ENCODE measurements around the gene LCE4A.

DNA sequence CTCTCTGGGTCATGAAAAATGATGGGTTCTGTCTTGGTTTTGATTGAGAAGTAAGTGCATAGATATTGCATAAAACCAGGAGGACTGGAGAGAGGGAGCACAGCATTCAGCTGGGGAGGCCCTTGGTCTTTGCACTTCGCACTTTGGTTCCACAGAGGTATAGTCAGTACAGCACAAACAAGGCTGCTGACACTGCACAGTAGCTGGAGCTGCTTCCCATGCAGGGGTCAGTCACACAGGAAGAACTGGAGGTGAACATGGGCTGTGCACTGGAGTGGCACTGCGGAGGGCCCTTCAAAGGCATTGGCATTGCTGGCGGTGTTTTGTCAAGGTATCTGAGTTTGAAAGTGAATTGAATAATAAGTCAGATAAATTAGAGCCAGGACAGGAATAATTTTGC, 49.3 kb upstream of the LCE4A start:
- TF ChIP-seq POLR2A (IDR thresholded peaks at IDR 0.05): no peak
- TF ChIP-seq, protein P1, sequence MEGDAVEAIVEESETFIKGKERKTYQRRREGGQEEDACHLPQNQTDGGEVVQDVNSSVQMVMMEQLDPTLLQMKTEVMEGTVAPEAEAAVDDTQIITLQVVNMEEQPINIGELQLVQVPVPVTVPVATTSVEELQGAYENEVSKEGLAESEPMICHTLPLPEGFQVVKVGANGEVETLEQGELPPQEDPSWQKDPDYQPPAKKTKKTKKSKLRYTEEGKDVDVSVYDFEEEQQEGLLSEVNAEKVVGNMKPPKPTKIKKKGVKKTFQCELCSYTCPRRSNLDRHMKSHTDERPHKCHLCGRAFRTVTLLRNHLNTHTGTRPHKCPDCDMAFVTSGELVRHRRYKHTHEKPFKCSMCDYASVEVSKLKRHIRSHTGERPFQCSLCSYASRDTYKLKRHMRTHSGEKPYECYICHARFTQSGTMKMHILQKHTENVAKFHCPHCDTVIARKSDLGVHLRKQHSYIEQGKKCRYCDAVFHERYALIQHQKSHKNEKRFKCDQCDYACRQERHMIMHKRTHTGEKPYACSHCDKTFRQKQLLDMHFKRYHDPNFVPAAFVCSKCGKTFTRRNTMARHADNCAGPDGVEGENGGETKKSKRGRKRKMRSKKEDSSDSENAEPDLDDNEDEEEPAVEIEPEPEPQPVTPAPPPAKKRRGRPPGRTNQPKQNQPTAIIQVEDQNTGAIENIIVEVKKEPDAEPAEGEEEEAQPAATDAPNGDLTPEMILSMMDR (IDR thresholded peaks at IDR 0.05): no peak

Data from Peyer's patch (tissue), 4 donors.